ENCODE results near the gene ZNF468.
"Not testable (repeated sequence)": the region's sequence is repeated elsewhere in the genome, so short reads cannot be mapped to it uniquely, and the experiment has no call there.

ZNF468 gene

DNA sequence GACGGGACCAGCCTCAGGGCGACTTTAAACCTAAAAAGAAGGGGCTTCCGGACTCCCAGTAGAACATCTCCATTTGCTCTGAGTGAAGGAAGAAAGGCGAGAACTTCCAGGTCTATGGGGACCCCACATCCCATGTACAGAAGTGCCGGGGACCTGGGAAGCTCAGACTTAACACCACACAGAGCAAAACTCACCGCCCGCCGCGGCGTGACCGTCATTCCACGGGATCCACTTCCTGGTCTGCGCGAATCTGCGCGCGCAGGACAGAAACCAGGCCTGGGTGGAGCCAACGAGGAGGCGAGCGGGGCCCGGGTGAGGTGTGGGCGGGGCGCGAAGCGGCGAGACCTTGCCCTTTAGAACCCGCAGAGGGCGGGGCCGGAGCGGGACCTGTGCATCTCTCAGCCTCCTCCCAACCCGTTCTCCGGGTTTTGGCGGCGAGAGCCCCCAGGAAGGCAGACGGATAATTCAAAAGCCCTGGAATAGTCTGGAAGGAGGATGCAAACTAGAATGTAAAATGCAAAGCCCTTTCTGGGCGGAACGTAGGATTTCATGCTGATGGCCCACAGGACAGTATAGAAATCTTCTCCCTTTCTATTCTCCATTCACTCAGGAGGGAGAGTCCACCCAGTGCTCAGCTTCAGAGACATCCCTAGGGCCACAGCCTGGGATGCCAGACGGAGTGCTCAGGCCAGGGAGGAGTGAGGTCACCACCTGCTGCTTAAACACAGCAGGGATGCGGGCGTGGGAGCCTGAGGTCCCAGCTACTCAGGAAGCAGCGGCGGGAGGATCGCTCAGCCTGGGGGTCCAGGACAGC, at the start of gene ZNF468:
TSS of gene ZNF468 (minus strand) at position 242 of the 814 bp plus-strand sequence. CDS start 3,347 bp downstream, outside the sequence.
- peak; percentile 73 for DNase-seq

DNA sequence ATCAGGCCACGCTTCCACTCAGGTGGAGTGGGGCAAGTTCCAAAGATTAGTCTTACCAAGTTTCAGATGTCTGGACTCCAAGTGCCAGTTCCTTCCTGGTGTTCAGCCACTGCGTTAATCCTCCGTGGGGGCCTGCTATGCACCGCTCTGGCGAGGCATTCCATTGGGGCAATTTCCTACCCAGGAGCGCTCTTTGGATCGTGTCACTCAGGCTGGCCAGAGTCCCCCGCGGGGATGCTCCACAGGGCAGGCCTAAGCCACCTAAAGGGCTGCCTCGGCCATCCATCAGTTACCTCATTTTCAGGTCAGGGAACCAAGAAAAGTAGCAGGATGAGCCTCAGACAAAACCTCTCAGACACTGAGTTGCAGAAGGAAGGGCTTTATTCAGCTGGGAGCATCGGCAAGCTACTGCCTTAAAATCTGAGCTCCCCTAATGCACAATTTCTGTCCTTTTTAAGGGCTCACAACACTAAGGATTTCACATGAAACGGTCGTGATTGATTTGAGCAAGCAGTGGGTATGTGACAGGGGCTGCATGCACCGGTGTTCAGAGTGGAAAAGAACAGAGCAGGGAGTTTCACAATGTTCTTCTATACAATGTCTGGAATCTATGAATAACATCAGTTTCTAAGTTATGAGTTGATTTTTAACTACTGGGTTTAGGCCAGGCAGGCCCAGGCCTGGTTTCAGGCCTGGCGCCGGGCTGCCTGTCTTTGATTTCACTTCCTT, 46.8 kb upstream of the ZNF468 start:
- not testable (repeated sequence) for DNase-seq

GRCh38 chr19:52901842-52902241, 44.4 kb upstream of the ZNF468 start:
- DNase-seq, result no peak

DNA sequence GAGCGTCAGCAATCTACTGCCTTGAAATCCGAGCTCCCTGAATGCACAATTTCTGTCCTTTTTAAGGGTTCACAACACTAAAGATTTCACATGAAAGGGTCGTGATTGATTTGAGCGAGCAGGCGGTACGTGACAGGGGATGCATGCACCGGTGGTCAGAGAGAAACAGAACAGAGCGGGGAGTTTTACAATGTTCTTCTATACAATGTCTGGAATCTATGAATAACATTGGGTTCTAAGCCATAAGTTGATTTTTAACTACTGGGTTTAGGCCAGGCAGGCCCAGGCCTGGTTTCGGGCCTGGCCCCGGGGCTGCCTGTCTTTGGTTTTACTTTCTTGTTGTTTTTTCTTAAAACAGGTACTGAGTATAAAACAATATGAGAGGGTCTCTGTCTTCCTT, 41.2 kb upstream of the ZNF468 start:
- DNase-seq, result not testable (repeated sequence)

DNA sequence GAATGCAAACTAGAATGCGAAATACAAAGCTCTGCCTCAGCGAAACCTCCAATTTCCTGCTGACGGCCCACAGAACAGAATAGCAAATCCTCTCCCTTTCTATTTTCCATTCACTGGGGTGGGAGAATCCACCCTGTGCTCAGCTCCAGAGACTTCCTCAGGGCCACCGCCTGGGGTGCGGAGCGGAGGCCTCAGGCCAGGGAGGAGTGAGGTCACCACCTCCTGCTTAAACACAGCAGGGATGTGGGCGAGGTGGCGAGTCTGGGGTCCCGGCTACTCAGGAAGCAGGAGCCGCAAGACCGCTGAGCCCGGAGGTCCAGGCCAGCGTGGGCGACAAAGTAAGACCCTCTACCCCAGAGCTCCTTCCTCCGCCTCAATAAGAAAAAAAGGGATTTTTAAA, 40.7 kb upstream of the ZNF468 start:
- no peak for DNase-seq

GRCh38 chr19:52897138-52897935, 39.9 kb upstream of the ZNF468 start, which contains the start of gene ZNF320:
Gene ZNF320 (minus strand): TSS chr19:52897635. CDS start chr19:52890255, 7,380 bp downstream.
- peak; percentile 90 for DNase-seq

DNA sequence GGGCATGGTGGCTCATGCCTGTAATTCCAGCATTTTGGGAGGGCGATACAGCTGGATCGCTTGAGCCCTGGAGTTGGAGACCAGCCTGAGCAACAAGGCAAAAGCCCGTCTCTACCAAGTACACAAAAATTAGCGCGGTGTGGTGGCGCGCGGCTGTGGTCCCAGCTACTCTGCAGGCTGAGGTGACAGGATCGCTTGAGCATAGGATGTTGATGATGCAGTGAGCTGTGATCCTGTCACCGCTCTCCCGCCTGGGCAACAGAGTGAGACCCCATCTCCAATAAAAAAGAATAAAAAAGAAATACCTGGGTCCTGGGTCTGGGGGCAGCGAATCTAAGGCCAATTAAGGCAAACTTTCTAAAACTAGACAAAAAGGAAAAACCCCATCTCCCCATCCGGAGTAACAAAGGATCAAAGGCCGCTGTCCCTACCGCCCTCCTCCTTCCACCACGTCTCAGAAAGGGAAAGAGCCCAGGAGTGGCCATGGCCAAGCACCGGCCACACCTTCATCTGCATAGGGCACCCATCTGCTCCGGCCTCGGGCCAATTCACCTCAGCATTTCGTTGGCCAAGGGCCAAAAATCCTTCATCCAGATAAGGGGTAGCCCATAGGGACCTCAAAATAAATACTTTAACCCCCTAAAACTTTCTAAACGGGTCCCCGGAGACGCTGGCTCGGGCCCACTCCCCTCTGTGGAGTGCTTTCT, 39.2 kb upstream of the ZNF468 start:
- no peak for DNase-seq

DNA sequence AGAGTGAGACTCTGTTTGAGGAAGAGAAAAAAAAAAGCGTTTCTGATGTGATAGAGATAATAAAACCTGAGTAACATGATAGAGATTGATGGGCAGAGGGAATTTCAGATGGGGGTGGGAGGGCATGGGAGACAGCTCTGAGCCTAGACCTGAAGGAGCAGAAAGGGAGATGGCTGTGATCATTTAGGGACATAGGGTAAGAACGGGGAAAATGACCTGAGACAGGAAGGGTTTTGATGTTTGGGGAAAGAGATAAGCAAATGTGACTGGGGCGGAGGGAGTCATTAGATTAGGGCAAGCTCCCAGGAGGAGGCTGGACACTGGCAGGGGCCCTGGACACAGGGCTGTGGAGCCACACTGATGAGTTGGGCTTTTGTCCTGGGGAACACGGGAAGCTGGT, 33.9 kb upstream of the ZNF468 start:
- DNase-seq, result no peak

DNA sequence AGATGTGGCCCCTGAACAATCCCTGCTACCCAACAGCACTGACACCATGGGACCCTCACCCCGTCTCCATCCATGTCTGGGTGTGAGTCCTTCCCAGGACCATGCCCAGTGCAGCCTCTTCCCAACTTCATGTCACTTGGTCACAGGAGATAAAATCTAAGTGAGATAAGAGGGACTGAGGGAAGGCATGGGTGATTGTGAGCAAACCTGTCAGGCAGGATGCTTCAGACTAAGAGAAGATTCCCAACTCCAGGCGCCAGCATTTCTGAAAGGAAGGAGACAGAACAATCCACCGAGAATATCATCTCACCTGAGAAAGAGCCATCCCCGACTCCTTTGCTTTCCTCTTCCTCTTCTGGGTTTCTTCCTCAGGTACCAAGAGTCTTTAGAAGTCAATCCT, 32.5 kb upstream of the ZNF468 start:
- DNase-seq, result no peak

DNA sequence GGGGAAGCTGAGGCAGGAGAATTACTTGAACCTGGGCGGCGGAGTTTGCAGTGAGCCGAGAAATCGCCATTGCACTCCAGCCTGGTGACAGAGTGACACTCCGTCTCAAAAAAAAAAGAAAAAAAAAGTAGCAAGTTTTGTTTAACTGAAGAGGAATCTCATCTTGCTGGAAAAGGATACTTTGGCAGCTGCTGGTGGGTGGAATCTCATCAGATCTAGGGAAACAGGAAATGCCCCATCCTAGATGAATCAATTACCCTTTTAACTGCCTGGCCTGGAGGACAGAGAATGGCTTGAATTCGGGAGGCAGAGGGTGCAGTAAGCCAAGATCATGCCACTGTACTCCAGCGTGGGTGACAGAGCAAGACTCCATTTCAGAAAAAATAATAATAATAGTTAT, 31.7 kb upstream of the ZNF468 start:
- DNase-seq, result no peak

GRCh38 chr19:52880895-52881389, 23.5 kb upstream of the ZNF468 start:
- DNase-seq, result no peak

DNA sequence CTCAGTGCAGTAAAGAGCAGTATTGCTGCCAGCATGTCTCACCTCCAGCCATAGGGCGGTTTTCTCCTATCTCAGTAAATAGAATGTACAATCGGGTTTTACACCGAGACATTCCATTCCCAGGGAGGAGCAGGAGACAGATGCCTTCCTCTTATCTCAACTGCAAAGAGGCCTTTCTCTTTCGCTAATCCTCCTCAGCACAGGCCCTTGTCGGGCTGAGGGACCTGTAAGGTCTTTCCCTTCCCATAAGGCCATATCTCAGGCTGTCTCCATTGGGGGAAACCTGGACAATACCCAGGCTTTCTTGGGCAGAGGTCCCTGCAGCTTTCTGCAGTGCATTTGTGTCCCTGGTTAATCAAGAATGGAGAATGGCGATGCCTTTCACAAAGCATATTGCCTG, 15.6 kb upstream of the ZNF468 start:
- DNase-seq, result not testable (repeated sequence)

DNA sequence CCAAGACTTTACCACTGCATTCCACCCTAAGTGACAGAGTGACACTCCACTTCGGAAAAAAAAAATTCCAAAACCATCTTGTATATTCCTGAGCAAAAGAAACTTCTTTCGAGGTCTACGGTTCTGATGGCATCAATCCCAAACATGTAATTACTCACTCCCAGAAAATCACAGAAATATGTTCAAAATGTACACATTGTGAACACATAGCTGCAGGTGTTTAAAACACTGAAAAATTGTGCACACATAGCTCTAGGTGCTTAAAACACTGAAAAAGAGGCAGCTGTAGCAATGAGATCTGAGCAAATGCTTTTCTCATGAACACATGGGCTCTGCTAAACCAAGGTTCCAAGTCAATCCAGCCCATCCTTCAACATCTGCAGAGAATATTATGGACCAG, 14.0 kb upstream of the ZNF468 start:
- DNase-seq, result no peak

GRCh38 chr19:52868031-52868430, 10.6 kb upstream of the ZNF468 start:
- not testable (repeated sequence) for DNase-seq

DNA sequence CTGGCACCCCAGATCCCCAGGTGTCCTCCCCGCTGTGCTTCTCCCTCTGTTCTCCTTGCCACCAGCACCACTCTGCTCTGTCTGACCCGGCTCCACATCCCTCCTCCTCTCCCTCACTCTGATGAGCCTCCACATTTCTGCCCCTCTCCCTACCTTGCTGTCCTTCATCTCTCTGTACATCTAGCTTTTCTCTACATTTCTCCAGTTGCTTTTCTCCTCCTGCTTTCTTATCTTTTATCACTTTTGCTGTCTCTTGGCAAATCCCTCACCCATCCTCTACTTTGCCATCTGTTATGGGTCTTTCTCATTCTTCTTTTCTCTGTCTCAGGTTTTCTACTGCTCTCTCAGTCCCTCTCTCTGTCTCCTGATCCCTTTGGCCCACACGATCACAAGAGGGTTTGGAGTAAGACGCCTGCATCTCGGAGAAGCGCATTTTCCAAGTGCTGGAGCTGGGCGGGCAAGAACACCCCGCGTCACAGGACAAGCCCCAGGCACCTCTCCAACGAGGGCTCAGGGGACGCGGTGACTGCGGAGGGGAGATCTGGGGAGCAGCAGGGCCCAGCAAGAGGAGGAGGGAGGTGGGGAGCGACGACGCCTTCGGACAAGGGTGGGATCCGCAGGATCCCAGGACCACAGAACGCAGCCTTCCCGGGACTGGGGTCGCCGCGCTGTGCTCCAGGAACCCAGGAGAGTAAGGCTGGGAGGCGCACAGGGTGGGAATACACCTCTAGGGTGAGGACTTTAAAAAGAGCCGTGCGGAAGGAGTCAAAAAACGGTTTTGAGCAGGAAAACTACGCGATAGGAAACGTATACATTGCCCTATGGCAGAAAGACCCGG, 660 bp downstream of the ZNF468 start:
- DNase-seq, result peak; percentile 6

GRCh38 chr19:52847352-52847751, 10.1 kb downstream of the ZNF468 start:
- not testable (repeated sequence) for DNase-seq

DNA sequence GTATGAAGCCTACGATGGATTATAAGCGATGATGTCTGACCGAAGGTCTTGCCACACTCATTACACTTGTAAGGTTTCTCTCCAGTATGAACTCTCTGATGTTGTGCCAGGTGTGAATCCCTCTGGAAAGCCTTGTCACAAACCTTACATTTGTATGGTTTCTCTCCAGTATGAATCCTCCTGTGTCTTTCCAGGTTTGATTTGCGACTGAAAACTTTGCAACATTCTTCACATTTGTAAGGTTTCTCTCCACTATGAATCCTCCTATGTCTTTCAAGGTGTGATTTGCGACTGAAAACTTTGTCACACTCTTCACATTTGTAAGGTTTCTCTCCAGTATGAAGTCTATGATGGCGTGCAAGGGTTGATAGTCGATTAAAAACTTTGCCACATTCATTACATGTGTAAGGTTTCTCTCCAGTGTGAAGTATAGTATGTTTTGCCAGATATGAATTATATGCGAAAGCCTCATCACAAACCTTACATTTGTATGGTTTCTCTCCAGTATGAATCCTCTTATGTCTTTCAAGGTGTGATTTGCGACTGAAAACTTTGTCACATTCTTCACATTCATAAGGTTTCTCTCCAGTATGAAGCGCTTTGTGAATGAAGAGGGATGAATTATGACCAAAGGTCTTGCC, 16.5 kb downstream of the ZNF468 start:
- DNase-seq, result not testable (repeated sequence)

DNA sequence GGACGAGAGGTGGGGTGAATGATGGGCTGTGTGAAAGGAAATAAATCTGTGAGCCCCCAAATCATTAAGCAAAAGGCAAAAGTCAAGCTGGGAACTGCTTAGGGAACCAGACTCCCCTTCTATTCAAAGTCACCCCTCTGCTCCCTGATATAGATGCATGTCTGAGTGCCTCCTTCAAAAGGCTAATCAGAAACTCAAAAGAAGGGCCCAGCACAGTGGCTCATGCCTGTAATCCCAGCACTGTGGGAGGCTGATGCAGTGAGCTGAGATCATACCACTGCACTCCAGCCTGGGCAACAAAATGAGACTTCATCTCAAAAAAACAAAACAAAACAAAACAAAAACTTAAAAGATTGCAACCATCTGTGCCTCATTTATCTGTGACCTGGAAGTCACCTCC, 23.1 kb downstream of the ZNF468 start:
- not testable (repeated sequence) for DNase-seq

DNA sequence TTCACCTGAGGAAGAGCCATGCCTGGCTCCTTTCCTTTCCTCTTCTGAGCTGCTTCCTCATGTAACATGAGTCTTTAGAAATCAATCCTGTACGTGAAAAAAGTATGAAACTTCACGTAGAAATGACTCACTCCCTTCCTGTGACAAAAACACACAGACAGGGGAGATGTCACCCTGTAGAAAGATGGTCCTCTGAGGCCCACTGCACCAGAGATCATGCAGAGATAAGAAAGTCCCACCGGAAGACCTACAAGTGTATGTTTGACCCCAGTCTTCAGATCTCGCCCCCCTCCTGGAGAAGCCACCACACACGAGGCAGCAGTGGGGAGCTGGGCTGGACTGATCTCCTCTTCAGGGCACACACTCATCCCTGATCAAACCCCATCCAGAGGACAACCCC, 23.9 kb downstream of the ZNF468 start:
- not testable (repeated sequence) for DNase-seq

DNA sequence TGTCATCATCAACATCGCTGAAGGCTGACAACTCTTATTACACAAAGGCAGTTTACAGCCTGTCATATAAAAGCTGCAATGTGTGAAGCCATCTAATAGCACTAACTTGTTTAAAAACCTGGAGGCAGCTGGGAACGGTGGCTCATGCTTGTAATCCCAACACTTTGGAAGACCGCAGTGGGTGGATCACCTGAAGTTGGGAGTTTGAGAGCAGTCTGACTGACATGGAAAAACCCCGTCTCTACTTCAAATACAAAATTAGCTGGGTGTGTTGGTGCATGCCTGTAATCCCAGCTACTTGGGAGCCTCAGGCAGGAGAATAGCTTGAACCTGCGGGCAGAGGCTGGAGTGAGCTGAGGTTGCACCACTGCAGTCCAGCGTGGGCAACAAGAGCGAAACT, 27.6 kb downstream of the ZNF468 start:
- DNase-seq, result not testable (repeated sequence)

DNA sequence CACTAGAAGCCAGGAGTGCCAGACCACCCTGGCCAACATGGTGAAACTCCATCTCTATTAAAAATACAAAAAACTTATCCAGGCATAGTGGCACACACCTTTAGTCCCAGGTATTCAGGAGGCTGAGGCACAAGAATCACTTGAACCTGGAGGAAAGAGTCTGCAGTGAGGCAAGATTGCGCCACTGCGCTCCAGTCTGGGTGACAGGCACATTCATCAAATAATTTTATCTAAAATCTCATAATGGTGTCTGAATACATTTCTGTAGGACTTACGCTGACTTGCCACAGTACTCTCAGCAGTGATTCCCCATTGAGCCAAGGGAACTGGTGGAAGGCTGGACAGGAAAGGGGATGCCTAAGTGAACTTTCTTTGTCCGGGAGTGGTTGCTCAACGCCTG, 31.7 kb downstream of the ZNF468 start:
- DNase-seq, result no peak

Data from stimulated activated CD4-positive, alpha-beta T cell treated with anti-CD3 and anti-CD28 coated beads, Interleukin-4, amount 100 ng/mL, for 24 hours (primary cell).